ENCODE measurements around the gene ADARB1. TPM values are rescaled to one million over a fixed set of nuclear protein-coding genes. Genes with fewer than 3 reads are reported as not detected.

Gene ADARB1
- total RNA-seq, 1 donor from 2014 or later = 23.9 TPM

GRCh38 chr21:45074818-45075595 lies 627 bp downstream of the ADARB1 start:
- no peak for DNase-seq (ENCODE audit: low spot score)

- no peak for DNase-seq (ENCODE audit: low spot score)
Measured at GRCh38 chr21:45075596-45076244, 1.3 kb downstream of the ADARB1 start.

GRCh38 chr21:45076245-45076711 lies 1.9 kb downstream of the ADARB1 start:
- DNase-seq (ENCODE audit: low spot score) = no peak

- no peak for DNase-seq (ENCODE audit: low spot score)
Measured at GRCh38 chr21:45078371-45078770, 4.0 kb downstream of the ADARB1 start.

- DNase-seq (ENCODE audit: low spot score) = no peak
Measured at GRCh38 chr21:45078877-45079281, 4.5 kb downstream of the ADARB1 start.

- DNase-seq (ENCODE audit: low spot score) = no peak
Measured at GRCh38 chr21:45079351-45079750, 5.0 kb downstream of the ADARB1 start.

- no peak for DNase-seq (ENCODE audit: low spot score)
Measured at GRCh38 chr21:45080232-45080631, 5.9 kb downstream of the ADARB1 start.

- no peak for DNase-seq (ENCODE audit: low spot score)
Measured at GRCh38 chr21:45080639-45081414, 6.4 kb downstream of the ADARB1 start.

GRCh38 chr21:45081636-45082035 lies 7.3 kb downstream of the ADARB1 start:
- no peak for DNase-seq (ENCODE audit: low spot score)

GRCh38 chr21:45082736-45083135 lies 8.4 kb downstream of the ADARB1 start:
- DNase-seq (ENCODE audit: low spot score) = no peak

- no peak for DNase-seq (ENCODE audit: low spot score)
Measured at GRCh38 chr21:45084121-45084520, 9.7 kb downstream of the ADARB1 start.

- no peak for DNase-seq (ENCODE audit: low spot score)
Measured at GRCh38 chr21:45084881-45085536, 10.6 kb downstream of the ADARB1 start.

- DNase-seq (ENCODE audit: low spot score) = no peak
Measured at GRCh38 chr21:45085700-45086099, 11.3 kb downstream of the ADARB1 start.

GRCh38 chr21:45086337-45086958 lies 12.1 kb downstream of the ADARB1 start:
- no peak for DNase-seq (ENCODE audit: low spot score)

- no peak for DNase-seq (ENCODE audit: low spot score)
Measured at GRCh38 chr21:45087022-45087823, 12.8 kb downstream of the ADARB1 start.

- DNase-seq (ENCODE audit: low spot score) = no peak
Measured at GRCh38 chr21:45088116-45088515, 13.7 kb downstream of the ADARB1 start.

GRCh38 chr21:45088729-45089128 lies 14.3 kb downstream of the ADARB1 start:
- no peak for DNase-seq (ENCODE audit: low spot score)

- DNase-seq (ENCODE audit: low spot score) = no peak
Measured at GRCh38 chr21:45089964-45090363, 15.6 kb downstream of the ADARB1 start.

- DNase-seq (ENCODE audit: low spot score) = no peak
Measured at GRCh38 chr21:45090966-45091365, 16.6 kb downstream of the ADARB1 start.

GRCh38 chr21:45091550-45092322 lies 17.4 kb downstream of the ADARB1 start:
- no peak for DNase-seq (ENCODE audit: low spot score)

Data from ureter (tissue), 1 donor.